RWPE2 (cell line): ENCODE data around the gene ANKRD27.
"Not testable (repeated sequence)": the region's sequence is repeated elsewhere in the genome, so short reads cannot be mapped to it uniquely, and the experiment has no call there.

ENCODE experiments used
- ATAC-seq: fragments of 200-7000 bp; cut with Tn5 transposase; 3 replicates; pipeline ENCODE4 v1.9.1; 2021; ENCODE audit warnings: low read depth
- DNase-seq: peaks from one replicate; pipeline ENCODE4 v3.0.0-alpha.2; 2020; ENCODE audit warnings: low spot score
- H3K27ac ChIP-seq: fragments of 450-650 bp; 2 replicates; pipeline ENCODE4 v1.5.1; 2017; ENCODE audit warnings: mild to moderate bottlenecking; ENCODE audit not compliant: poor library complexity, severe bottlenecking
- H3K27me3 ChIP-seq: fragments of 250-450 bp; sonication (Bioruptor Pico); 2 replicates; pipeline ENCODE4 v1.5.1; 2021; ENCODE audit warnings: mild to moderate bottlenecking, moderate library complexity; ENCODE audit not compliant: insufficient read depth, poor library complexity, severe bottlenecking
- H3K36me3 ChIP-seq: fragments of 250-450 bp; sonication (Bioruptor Pico); 2 replicates; pipeline ENCODE4 v1.5.1; 2020; ENCODE audit warnings: low read depth, mild to moderate bottlenecking, moderate library complexity
- H3K4me1 ChIP-seq: fragments of 250-450 bp; sonication (Bioruptor Pico); 2 replicates; pipeline ENCODE4 v1.5.1; 2021; ENCODE audit warnings: mild to moderate bottlenecking, moderate library complexity; ENCODE audit not compliant: insufficient read depth, poor library complexity, severe bottlenecking
- H3K4me3 ChIP-seq: fragments of 250-450 bp; sonication (Bioruptor Pico); 2 replicates; pipeline ENCODE4 v1.5.1; 2021; ENCODE audit warnings: mild to moderate bottlenecking, moderate library complexity; ENCODE audit not compliant: severe bottlenecking
- H3K9me3 ChIP-seq: fragments of 250-450 bp; sonication (Bioruptor Pico); 2 replicates; pipeline ENCODE4 v1.5.1; 2021; ENCODE audit warnings: mild to moderate bottlenecking, moderate library complexity; ENCODE audit not compliant: severe bottlenecking
- TF ChIP-seq, protein P1 (sequence below): fragments of 450-650 bp; IDR thresholded peaks from one replicate; pipeline ENCODE4 v1.5.1; 2017; ENCODE audit warnings: mild to moderate bottlenecking, moderate library complexity; ENCODE audit not compliant: poor library complexity, severe bottlenecking

The ANKRD27 gene

DNA sequence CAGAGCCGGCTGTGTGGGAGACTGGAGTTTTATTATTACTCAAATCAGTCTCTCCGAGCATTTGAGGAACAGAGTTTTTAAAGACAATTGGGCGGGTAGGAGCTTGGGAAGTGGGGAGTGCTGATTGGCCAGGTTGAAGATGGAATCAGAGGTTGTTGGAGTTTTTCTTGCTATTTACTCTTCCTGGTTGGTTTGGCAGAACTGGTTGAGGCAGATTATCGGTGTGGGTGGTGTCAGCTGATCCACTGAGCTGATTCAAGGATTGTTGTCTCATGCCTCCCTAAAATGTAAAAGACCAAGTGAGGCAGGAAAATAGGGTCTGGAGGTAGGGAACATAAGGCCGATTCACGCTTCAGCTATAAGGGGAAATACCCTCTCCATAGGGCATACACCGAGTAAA lies 43.3 kb upstream of the ANKRD27 start:
- TF ChIP-seq, protein P1, sequence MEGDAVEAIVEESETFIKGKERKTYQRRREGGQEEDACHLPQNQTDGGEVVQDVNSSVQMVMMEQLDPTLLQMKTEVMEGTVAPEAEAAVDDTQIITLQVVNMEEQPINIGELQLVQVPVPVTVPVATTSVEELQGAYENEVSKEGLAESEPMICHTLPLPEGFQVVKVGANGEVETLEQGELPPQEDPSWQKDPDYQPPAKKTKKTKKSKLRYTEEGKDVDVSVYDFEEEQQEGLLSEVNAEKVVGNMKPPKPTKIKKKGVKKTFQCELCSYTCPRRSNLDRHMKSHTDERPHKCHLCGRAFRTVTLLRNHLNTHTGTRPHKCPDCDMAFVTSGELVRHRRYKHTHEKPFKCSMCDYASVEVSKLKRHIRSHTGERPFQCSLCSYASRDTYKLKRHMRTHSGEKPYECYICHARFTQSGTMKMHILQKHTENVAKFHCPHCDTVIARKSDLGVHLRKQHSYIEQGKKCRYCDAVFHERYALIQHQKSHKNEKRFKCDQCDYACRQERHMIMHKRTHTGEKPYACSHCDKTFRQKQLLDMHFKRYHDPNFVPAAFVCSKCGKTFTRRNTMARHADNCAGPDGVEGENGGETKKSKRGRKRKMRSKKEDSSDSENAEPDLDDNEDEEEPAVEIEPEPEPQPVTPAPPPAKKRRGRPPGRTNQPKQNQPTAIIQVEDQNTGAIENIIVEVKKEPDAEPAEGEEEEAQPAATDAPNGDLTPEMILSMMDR: no peak
- Histone ChIP-seq H3K9me3 (no peaks in the 10 kb centered on the region), H3K27me3 (no peaks in the 10 kb centered on the region), H3K4me3 (no peak overlapping the region), H3K36me3 (peaks cover 15% of the 10 kb centered on the region), H3K4me1 (no peaks in the 10 kb centered on the region), H3K27ac (no peak overlapping the region)
- DNase-seq (no peak), ATAC-seq (no peak)

DNA sequence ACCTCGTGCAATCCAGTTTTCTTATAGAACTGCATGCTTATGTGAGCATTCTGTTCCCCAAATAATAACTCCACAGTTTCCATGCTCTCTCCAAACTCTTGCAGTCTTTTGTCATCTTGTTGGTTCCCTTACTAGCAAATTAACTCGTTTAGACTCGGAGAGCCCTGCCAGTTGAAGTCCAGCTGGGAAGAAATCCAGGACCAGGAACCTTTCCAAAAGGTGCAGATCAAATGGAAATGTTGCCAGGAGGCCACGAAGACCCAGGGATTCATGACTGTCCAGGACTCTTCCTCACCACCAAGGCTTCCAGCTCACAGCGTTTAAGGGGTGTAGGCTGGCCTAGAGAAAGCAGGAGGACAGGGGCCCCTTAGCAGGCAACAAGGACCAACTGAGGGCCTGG lies 42.5 kb upstream of the ANKRD27 start:
- no peak overlapping the region for H3K27ac ChIP-seq

DNA sequence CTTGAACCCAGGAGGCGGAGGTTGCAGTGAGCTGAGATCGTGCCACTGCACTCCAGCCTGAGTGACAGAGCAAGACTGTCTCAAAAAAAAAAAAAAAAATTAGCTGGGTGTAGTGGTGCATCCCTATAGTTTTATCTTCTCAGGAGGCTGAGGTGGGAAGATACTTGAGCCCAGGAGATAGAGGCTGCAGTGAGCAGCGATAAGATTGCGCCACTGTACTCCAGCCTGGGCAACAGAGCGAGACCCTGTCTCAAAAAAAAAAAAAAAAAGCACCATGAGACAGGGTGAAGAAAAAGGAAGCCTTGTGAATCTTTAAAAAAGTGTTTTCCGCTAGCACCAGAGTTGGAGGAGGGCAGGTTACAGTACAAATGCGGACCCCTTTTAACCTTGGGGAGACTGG lies 41.2 kb upstream of the ANKRD27 start:
- H3K9me3 ChIP-seq, H3K4me3 ChIP-seq, H3K27me3 ChIP-seq, H3K4me1 ChIP-seq, H3K27ac ChIP-seq, ATAC-seq, DNase-seq: not testable (repeated sequence)
- H3K36me3 ChIP-seq: peaks cover 33% of the 10 kb centered on the region

More for the DNA sequence above, 42.5 kb upstream of the ANKRD27 start:
- H3K4me3 ChIP-seq: no peak overlapping the region
- ATAC-seq: no peak
- H3K4me1 ChIP-seq: no peaks in the 10 kb centered on the region
- H3K9me3 ChIP-seq: no peaks in the 10 kb centered on the region
- no peaks in the 10 kb centered on the region for H3K27me3 ChIP-seq
- H3K36me3 ChIP-seq: peaks cover 23% of the 10 kb centered on the region
- TF ChIP-seq, protein P1: no peak
- DNase-seq: no peak

DNA sequence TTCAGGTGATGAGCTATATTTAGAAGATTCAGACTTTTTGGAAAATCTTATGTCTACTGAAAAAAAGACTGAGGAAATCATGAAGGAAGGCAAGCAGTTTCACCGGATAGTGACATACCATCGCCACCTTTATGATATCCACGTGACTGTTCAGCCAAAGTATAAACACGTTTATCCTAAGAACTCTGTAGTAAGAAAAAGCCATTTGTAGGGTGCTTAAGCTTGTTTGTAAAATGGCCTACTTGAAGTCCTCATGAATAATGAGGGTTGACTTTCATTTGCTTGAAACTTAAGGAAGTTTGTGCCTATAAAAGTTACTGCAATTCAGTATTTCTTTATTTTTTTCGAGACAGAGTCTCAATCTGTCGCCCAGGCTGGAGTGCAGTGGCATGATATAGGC lies 36.8 kb upstream of the ANKRD27 start:
- TF ChIP-seq, protein P1: no peak
- DNase-seq (no peak), ATAC-seq (no peak)
- Histone ChIP-seq H3K36me3 (peaks cover 52% of the 10 kb centered on the region), H3K9me3 (no peaks in the 10 kb centered on the region), H3K4me1 (no peaks in the 10 kb centered on the region), H3K4me3 (no peak overlapping the region), H3K27me3 (no peaks in the 10 kb centered on the region), H3K27ac (no peak overlapping the region)

DNA sequence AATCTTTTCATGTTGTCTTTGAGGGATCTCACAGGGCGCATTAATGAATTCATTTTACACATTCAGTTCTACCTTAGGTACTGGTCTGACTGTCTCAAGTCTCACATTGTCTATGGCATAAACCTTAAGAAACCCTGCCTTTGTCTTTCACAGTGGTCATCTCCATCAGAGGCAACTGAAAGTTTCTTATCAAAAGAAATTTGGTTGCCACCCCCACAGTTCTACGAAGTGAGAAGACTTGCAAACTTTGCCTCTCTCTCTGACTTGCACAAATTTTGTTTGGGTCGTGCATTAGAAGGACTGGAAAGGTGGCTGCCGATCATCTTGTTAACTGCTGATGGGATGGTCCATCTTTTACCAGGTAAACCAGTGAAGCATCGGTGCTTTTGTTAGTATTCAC lies 34.1 kb upstream of the ANKRD27 start:
- DNase-seq (no peak), ATAC-seq (no peak)
- no peaks in the 10 kb centered on the region for H3K27me3 ChIP-seq
- no peak overlapping the region for H3K27ac ChIP-seq
- H3K4me3 ChIP-seq: no peak overlapping the region
- peaks cover 59% of the 10 kb centered on the region for H3K36me3 ChIP-seq
- TF ChIP-seq, protein P1: no peak
- no peaks in the 10 kb centered on the region for H3K4me1 ChIP-seq
- peaks cover 6% of the 10 kb centered on the region for H3K9me3 ChIP-seq
